Gastrocnemius medialis (tissue), 4 donors: ENCODE data around the gene ACOX1.

Experiments
- POLR2A ChIP-seq, 2 donors: fragments of 450-650 bp; IDR thresholded peaks; one replicate each; pipeline ENCODE4 v1.6.1; 2017; ENCODE audit warnings: antibody characterized with exemption in 2 of 2, mild to moderate bottlenecking in 2 of 2, moderate library complexity in 2 of 2
- TF ChIP-seq, protein P1 (sequence below), 5 experiments: fragments of 450-650 bp in 3 of 5; fragments of 200-600 bp in 2 of 5; sonication (generic) in 2 of 5; IDR thresholded peaks in 4 of 5; conservative IDR thresholded peaks in 1 of 5; 1 replicate in 4 of 5; 2 replicates in 1 of 5; pipeline ENCODE4 v1.5.1; 2016 to 2019; ENCODE audit warnings: antibody characterized with exemption in 5 of 5, mild to moderate bottlenecking in 3 of 5, moderate library complexity in 3 of 5

DNA sequence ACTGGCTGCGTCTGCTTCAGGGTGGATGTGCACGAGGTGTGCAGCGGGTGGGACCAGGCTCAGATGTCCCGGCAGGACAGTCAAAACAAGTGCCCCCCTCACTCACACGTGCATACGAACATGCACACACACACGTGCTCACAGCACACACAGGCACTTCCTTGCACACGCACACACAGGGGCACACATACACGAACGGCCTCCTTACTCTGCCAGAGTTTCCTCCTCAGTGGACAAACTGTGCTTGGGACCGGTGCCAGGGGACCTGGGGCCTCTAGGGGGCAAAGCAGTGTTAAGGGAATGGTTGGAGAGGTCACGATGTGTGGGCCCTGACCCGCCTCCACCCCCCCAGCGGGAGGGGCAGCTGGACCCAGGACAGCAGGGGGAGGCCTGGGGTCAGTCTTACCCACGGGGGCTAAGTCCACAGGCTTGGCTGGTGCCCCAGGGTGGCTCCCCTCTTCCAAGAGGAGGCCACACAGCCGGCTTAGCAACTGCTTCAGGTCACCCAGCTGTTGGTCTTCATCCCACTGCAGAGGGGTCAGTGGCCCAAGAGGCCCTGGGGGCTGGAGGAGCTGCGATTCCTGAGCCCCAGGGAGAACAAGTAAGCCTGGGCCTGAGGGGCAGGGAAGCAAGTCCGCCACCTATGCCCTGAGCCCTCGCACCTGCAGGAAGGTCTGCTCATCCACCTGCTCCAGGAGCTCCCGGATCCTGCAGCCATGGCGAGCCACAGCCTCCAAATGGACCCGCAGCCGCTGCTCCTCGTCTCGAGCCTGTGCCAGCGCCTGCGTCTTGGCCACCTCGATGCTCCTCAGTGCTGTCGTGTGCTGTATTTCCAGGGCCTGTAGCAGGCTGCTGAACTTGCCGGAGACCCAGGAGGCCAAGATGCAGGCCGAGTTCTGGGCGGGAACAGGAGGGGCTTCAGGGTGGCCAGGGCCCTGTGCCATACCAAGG is 87.1 kb downstream of the ACOX1 start:
- TF ChIP-seq, protein P1, sequence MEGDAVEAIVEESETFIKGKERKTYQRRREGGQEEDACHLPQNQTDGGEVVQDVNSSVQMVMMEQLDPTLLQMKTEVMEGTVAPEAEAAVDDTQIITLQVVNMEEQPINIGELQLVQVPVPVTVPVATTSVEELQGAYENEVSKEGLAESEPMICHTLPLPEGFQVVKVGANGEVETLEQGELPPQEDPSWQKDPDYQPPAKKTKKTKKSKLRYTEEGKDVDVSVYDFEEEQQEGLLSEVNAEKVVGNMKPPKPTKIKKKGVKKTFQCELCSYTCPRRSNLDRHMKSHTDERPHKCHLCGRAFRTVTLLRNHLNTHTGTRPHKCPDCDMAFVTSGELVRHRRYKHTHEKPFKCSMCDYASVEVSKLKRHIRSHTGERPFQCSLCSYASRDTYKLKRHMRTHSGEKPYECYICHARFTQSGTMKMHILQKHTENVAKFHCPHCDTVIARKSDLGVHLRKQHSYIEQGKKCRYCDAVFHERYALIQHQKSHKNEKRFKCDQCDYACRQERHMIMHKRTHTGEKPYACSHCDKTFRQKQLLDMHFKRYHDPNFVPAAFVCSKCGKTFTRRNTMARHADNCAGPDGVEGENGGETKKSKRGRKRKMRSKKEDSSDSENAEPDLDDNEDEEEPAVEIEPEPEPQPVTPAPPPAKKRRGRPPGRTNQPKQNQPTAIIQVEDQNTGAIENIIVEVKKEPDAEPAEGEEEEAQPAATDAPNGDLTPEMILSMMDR (IDR thresholded peaks at IDR 0.05 in 4 of 5, conservative IDR thresholded peaks at IDR 0.05 in 1 of 5): no peak
- TF ChIP-seq POLR2A (IDR thresholded peaks at IDR 0.05): no peak
